IMR-90 (cell line): ENCODE results near the gene GREB1L. TPM values are rescaled to one million over a fixed set of nuclear protein-coding genes. Genes with fewer than 3 reads are reported as not detected.

Source experiments
- ATAC-seq: fragments of 200-7000 bp; cut with Tn5 transposase; 2 replicates; pipeline ENCODE4 v1.9.1; 2020; ENCODE audit warnings: low read depth, mild to moderate bottlenecking, moderate library complexity
- BruUV-seq: library from RNA; stranded (reverse); fragments of 400-500 nt; replicated peaks from 2 replicates; lab custom pipeline; 2021; lab: Mats Ljungman, UMichigan
- CTCF ChIA-PET: fragments of 300-600 bp; formaldehyde crosslinking; extraction: SDS; loops from one replicate; lab custom pipeline; 2021; ENCODE audit warnings: antibody characterized with exemption; lab: Yijun Ruan, JAX
- POLR2A ChIA-PET: fragments of 300-600 bp; sonication (Branson Sonifier 250); formaldehyde crosslinking; loops from one replicate; lab custom pipeline; 2022; ENCODE audit warnings: antibody characterized with exemption; ENCODE audit not compliant: unreplicated experiment; lab: Charles Lee
- DNase-seq: peaks from one replicate; pipeline ENCODE4 v3.0.0; 2013
- H2AFZ ChIP-seq: replicated peaks from 2 replicates; pipeline ENCODE3; 2013; ENCODE audit warnings: low read length, mild to moderate bottlenecking; ENCODE audit not compliant: poor library complexity
- H2AK5ac ChIP-seq: 2 replicates; pipeline ENCODE4 v1.6.1; 2013; ENCODE audit warnings: low read depth, low read length, inconsistent platforms
- H2AK9ac ChIP-seq: replicated peaks from 2 replicates; pipeline ENCODE3; 2013; ENCODE audit warnings: mild to moderate bottlenecking, low read depth, low read length, moderate library complexity; ENCODE audit not compliant: poor library complexity
- H2BK120ac ChIP-seq: 2 replicates; pipeline ENCODE4 v1.6.1; 2013; ENCODE audit warnings: low read depth, low read length, inconsistent platforms
- H2BK15ac ChIP-seq: 3 replicates; pipeline ENCODE4 v1.6.1; 2013; ENCODE audit warnings: low read depth, low read length, inconsistent platforms
- H2BK20ac ChIP-seq: 2 replicates; pipeline ENCODE4 v1.6.1; 2013; ENCODE audit warnings: low read depth, mild to moderate bottlenecking, inconsistent platforms, low read length, moderate library complexity
- H2BK5ac ChIP-seq: 2 replicates; pipeline ENCODE4 v1.6.1; 2013; ENCODE audit warnings: mild to moderate bottlenecking, low read depth, low read length, inconsistent platforms; ENCODE audit not compliant: poor library complexity, severe bottlenecking
- H3K14ac ChIP-seq: replicated peaks from 2 replicates; pipeline ENCODE4 v1.6.1; 2013; ENCODE audit warnings: low read depth, low read length, inconsistent platforms
- H3K18ac ChIP-seq: 2 replicates; pipeline ENCODE4 v1.6.1; 2013; ENCODE audit warnings: low read depth, low read length, control low read depth
- H3K23ac ChIP-seq: 2 replicates; pipeline ENCODE4 v1.6.1; 2013; ENCODE audit warnings: low read depth, low read length, inconsistent platforms
- H3K27ac ChIP-seq: 2 replicates; pipeline ENCODE4 v1.5.1; 2013; ENCODE audit warnings: mild to moderate bottlenecking, control low read depth, low read length; ENCODE audit not compliant: insufficient read depth
- H3K27me3 ChIP-seq: 2 replicates; pipeline ENCODE4 v1.6.1; 2013; ENCODE audit warnings: low read length; ENCODE audit not compliant: control insufficient read depth, insufficient read depth
- H3K36me3 ChIP-seq: 2 replicates; pipeline ENCODE4 v1.6.1; 2013; ENCODE audit warnings: low read length, mixed read lengths; ENCODE audit not compliant: control insufficient read depth, insufficient read depth
- H3K4ac ChIP-seq: 2 replicates; pipeline ENCODE4 v1.6.1; 2013; ENCODE audit warnings: low read depth, low read length, inconsistent platforms
- H3K4me1 ChIP-seq: 2 replicates; pipeline ENCODE4 v1.6.1; 2013; ENCODE audit warnings: low read length, mixed read lengths; ENCODE audit not compliant: control insufficient read depth, insufficient read depth
- H3K4me2 ChIP-seq: 2 replicates; pipeline ENCODE4 v1.6.1; 2013; ENCODE audit warnings: low read depth, mild to moderate bottlenecking, control low read depth, low read length, moderate library complexity
- H3K4me3 ChIP-seq: 2 replicates; pipeline ENCODE4 v1.5.1; 2013; ENCODE audit warnings: low read depth, mild to moderate bottlenecking, control low read depth, low read length, moderate library complexity; ENCODE audit not compliant: insufficient read depth
- H3K56ac ChIP-seq: 2 replicates; pipeline ENCODE4 v1.6.1; 2013; ENCODE audit warnings: low read length, inconsistent platforms; ENCODE audit not compliant: insufficient read depth; ENCODE audit errors: extremely low read depth
- H3K79me1 ChIP-seq, 2 experiments: 2 replicates each; pipeline ENCODE4 v1.6.1; 2013; ENCODE audit warnings: low read length in 2 of 2, inconsistent platforms in 1 of 2, low read depth in 1 of 2
- H3K9ac ChIP-seq: 2 replicates; pipeline ENCODE4 v1.6.1; 2013; ENCODE audit warnings: low read depth, low read length, control low read depth
- H3K9me1 ChIP-seq: 2 replicates; pipeline ENCODE4 v1.6.1; 2013; ENCODE audit warnings: low read length, inconsistent platforms; ENCODE audit not compliant: insufficient read depth
- H3K9me3 ChIP-seq: 2 replicates; pipeline ENCODE4 v1.6.1; 2013; ENCODE audit warnings: low read length; ENCODE audit not compliant: control insufficient read depth, insufficient read depth
- H4K20me1 ChIP-seq: 2 replicates; pipeline ENCODE4 v1.6.1; 2013; ENCODE audit warnings: low read length, inconsistent platforms; ENCODE audit not compliant: insufficient read depth
- H4K5ac ChIP-seq: 2 replicates; pipeline ENCODE4 v1.6.1; 2013; ENCODE audit warnings: mild to moderate bottlenecking, low read depth, low read length, control low read depth
- H4K8ac ChIP-seq, 2 experiments: 2 replicates each; pipeline ENCODE4 v1.6.1; 2013; ENCODE audit warnings: low read depth in 2 of 2, low read length in 2 of 2, control low read depth in 1 of 2, inconsistent platforms in 1 of 2
- H4K91ac ChIP-seq: 2 replicates; pipeline ENCODE4 v1.6.1; 2013; ENCODE audit warnings: low read depth, low read length, inconsistent platforms; ENCODE audit not compliant: insufficient read depth
- CEBPB ChIP-seq: IDR thresholded peaks from 2 replicates; pipeline ENCODE4 v1.6.1; 2012; ENCODE audit warnings: low read depth, low read length, improper control_type of control experiment
- CHD1 ChIP-seq: IDR thresholded peaks from 2 replicates; pipeline ENCODE4 v1.6.1; 2012; ENCODE audit warnings: low read depth, low read length, improper control_type of control experiment
- FOS ChIP-seq: fragments of 150-350 bp; IDR thresholded peaks from 2 replicates; pipeline ENCODE4 v1.6.1; 2016; ENCODE audit warnings: low read depth, low read length
- POLR2A ChIP-seq: IDR thresholded peaks from 2 replicates; pipeline ENCODE4 v1.6.1; 2012; ENCODE audit warnings: mild to moderate bottlenecking, low read depth, low read length
- RCOR1 ChIP-seq: IDR thresholded peaks from 2 replicates; pipeline ENCODE4 v1.6.1; 2012; ENCODE audit warnings: mild to moderate bottlenecking, low read length, improper control_type of control experiment; ENCODE audit not compliant: insufficient replicate concordance
- WGBS, 2 experiments: methylation state at CpG; one replicate each; pipeline versions ENCODE4 v1.1.5 to v1.1.7; 2013; ENCODE audit warnings: missing lambda C conversion rate in 2 of 2; ENCODE audit not compliant: insufficient read length in 1 of 2; ENCODE audit errors: extremely low coverage in 2 of 2; 5-methylcytosine and 5-hydroxymethylcytosine counted together
- dilution Hi-C: fragments of 300-500 bp; cut with HindIII; formaldehyde crosslinking; loops from one replicate; pipeline ENCODE4 v1.14.3; 2018; ENCODE audit warnings: low sequenced_read_pairs; ENCODE audit not compliant: unreplicated experiment
- in situ Hi-C: fragments of 300-500 bp; cut with MboI; formaldehyde crosslinking; loops from 3 replicates; pipeline ENCODE4 v1.14.3; 2019; ENCODE audit warnings: low sequenced_read_pairs, inconsistent platforms, mixed read lengths
- intact Hi-C: fragments of 100-400 bp; cut with micrococcal nuclease; formaldehyde crosslinking; loops from 2 replicates; pipeline ENCODE4 v1.10.0; 2022
- polyA plus RNA-seq, 3 experiments: library from polyadenylated mRNA; depleted of rRNA; stranded (reverse); fragments of >200 nt; gene quantifications; 2 replicates each; pipeline ENCODE4 v1.2.3, GENCODE V29; 2012; ENCODE audit warnings: low replicate concordance in 1 of 3
- total RNA-seq: library from RNA; depleted of rRNA; stranded (reverse); fragments of >200 nt; gene quantifications from 2 replicates; pipeline ENCODE4 v1.2.3, GENCODE V29; 2012

Gene GREB1L
- total and polyA plus RNA-seq, 2 of the 4 experiments (the other 2 are of a cell fraction): under 0.01 to 0.02 TPM

GRCh38 chr18:21192308-21192624 is 49.8 kb upstream of the GREB1L start:
- no peak overlapping the region for H4K91ac ChIP-seq
- no peak overlapping the region for H2AK5ac ChIP-seq
- no peak overlapping the region for H2BK15ac ChIP-seq
- no peak overlapping the region for H3K14ac ChIP-seq
- H3K27ac ChIP-seq: no peak overlapping the region
- H3K9me1 ChIP-seq: no peaks in the 10 kb centered on the region
- H2AFZ ChIP-seq: no peak overlapping the region
- H3K23ac ChIP-seq: no peak overlapping the region
- intact Hi-C loops (no loop called here), in situ Hi-C loops (no loop called here), dilution Hi-C loops (no loop called here)
- no peaks in the 10 kb centered on the region for H3K9me3 ChIP-seq
- no peak overlapping the region for H3K18ac ChIP-seq
- no peak overlapping the region for H2BK5ac ChIP-seq
- POLR2A ChIA-PET: no interaction called here
- H3K4ac ChIP-seq: no peak overlapping the region
- H2AK9ac ChIP-seq: no peak overlapping the region
- no peaks in the 10 kb centered on the region for H3K4me1 ChIP-seq
- H4K8ac ChIP-seq: no peak overlapping the region
- no peak overlapping the region for H3K56ac ChIP-seq
- no peak overlapping the region for H4K5ac ChIP-seq
- WGBS, 2 experiments: 100% methylated on average over 3 of the region's 5 CpGs; no CpG with 5 or more reads in 1 of the 2 experiments
- no peak for ATAC-seq
- no peak overlapping the region for H3K9ac ChIP-seq
- no peak for DNase-seq
- H2BK20ac ChIP-seq: no peak overlapping the region
- no peak overlapping the region for H2BK120ac ChIP-seq
- H3K79me1 ChIP-seq: no peaks in the 10 kb centered on the region
- TF ChIP-seq POLR2A: no peak
- no peak for TF ChIP-seq RCOR1
- TF ChIP-seq FOS: no peak
- TF ChIP-seq CHD1: no peak
- TF ChIP-seq CEBPB: no peak
- no peak overlapping the region for H3K4me2 ChIP-seq
- H3K4me3 ChIP-seq: no peak overlapping the region
- H4K20me1 ChIP-seq: no peaks in the 10 kb centered on the region
- H3K36me3 ChIP-seq: no peaks in the 10 kb centered on the region
- CTCF ChIA-PET: interaction anchor here (0.9 to 2.1 kb wide), 5 partner anchors 8 to 223 kb away, joined by 3 to 8 read pairs (median 5); no protein-coding TSS in a partner anchor
- BruUV-seq: no TSS peak
- peaks cover 8% of the 10 kb centered on the region; the same call in 1 of the 2 replicates for H3K27me3 ChIP-seq
